Caki2 (cell line): Measurements from ENCODE around the gene B3GNT2. TPM values are rescaled to one million over a fixed set of nuclear protein-coding genes. Genes with fewer than 3 reads are reported as not detected.
A peak's percentile ranks its signal among the peaks of the same experiment; 100 is the strongest.
"Not testable (repeated sequence)": the region's sequence is repeated elsewhere in the genome, so short reads cannot be mapped to it uniquely, and the experiment has no call there.

Source experiments
- DNase-seq: peaks from one replicate; pipeline ENCODE4 v3.0.0-alpha.2; 2015; ENCODE audit warnings: low read depth
- in situ Hi-C: cut with HindIII; loops from 2 replicates; pipeline ENCODE4 v1.10.0; 2016; ENCODE audit warnings: low sequenced_read_pairs, low pct_unique_long_range_greater_than_20kb, mixed read lengths
- total RNA-seq: library from RNA; depleted of rRNA; stranded (reverse); fragments of >200 nt; shearing (Covaris generic); gene quantifications from 2 replicates; pipeline ENCODE4 v1.2.3, GENCODE V29; 2014; ENCODE audit warnings: low replicate concordance

B3GNT2 gene
- total RNA-seq, 1 experiment from 2014 or later, result 11.5 TPM

DNA sequence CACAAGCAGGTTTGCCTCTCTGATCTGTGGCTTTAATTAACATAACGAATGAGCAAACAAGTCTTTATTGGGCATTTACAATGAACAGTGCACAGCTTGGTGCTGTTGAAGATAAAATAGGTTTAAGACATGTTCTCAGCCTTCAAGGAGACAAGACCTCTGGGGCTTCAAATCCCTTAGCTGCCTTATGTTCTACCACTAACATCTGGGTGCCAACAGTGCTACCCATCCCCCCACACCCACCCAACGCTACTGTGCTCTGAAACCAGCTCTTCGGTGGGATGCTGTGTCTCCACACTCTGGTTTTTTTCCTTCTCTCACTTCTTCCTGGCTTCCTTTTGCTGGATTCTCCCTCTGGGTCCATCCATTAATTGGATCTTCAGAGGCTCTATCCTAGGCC, 14.1 kb upstream of the B3GNT2 start:
- no peak for DNase-seq
- in situ Hi-C loops, result no loop called here

DNA sequence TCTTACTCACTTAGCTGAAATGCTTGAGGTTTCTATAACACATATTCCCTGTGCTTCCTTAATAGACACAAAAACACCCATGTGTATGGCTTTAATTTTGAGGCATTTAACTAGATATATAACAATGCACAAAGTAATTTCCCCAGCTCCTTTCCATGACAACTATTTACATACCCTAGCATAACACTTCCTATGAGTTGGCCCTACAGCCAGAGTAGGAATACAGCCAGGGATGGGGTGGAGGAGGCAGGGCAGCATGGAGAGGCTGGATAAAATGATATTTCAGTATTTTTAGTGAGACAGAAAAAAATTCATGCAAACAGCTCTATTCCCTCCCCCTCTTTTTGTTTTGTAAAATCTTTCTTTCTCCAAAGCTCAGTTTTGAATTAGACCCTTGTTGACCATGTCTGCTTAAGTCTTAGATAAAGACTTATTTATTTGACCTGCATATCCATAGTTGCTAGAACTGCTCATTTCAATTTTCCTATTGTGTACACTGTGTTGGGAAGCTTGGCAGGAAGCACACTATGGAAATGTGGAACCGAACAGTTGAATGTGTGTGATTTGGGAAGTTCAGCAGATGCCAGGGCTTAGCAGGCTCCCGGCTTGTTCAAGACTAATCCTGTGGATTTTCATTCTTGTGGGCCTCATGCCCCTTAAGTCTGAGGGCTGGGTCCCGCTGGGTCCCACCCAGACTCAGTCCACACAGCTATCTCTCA, 11.2 kb upstream of the B3GNT2 start:
- in situ Hi-C loops, result no loop called here
- no peak for DNase-seq

DNA sequence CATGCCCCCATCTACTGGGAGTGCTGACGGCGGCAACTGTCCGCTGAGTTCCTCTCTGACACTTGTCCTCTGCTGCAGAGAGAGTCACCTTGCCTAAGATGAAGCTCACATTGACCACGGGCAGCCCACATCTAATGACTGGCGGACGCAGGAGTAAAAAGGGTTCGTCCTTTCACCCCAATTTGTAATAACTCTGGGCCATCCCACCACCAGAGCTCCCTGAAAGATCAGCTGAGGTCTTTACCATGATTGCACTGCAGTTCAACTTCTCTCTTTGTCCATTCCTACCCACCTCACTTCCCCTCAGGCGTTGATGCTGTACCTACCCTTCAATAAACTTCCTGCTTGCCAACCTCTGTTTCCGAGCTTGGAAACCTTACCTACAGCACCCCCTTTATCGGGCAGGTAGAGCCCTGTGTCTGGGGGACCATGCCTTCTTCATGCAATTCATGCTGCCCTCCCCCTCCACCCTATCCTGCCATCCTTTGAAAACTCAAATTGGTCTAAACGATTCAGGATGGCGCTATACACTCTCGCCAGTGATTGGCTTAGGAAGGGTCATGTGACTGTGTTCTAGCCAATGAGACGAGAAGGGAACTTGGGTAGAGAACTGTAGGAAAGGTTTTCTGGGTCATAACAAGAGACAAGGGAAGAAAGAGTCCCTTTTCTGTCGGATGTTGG, 10.3 kb upstream of the B3GNT2 start:
- DNase-seq, result no peak
- in situ Hi-C loops, result no loop called here

DNA sequence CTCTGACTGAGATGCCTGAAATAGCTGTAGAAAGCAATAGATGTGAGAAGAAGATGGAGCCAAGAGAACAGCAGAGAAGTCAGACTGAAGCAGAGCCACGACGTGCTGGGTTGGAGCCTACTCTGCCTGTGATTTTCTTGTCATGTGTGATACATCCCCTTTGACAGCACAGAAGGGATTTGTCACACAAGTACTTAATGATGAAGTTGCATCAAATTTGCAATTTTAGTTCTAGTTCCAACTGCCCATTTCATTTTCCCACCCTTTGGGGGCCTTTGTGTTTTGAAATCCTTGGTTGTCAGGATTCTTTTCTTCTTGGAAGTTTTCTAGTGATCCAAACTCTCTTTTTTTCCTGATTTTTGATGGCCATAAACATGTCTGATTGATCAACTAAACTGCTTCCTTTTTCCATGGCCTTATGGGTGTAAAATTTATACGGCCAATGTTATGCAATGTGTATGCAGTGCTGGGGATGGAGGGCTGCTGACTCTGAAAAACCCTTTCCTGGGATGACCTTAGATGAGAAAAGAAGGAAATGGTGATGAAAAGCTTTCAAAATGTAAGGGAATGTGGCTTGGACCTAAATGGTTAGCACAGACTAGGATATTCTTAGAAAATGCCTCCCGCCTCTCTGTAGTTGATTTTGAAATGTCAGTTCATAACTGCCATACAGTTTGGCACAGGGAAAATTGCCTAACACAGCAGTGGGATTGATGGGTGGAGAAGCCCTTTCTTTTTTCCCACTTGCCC, 9.6 kb upstream of the B3GNT2 start:
- no peak for DNase-seq
- in situ Hi-C loops, result no loop called here

DNA sequence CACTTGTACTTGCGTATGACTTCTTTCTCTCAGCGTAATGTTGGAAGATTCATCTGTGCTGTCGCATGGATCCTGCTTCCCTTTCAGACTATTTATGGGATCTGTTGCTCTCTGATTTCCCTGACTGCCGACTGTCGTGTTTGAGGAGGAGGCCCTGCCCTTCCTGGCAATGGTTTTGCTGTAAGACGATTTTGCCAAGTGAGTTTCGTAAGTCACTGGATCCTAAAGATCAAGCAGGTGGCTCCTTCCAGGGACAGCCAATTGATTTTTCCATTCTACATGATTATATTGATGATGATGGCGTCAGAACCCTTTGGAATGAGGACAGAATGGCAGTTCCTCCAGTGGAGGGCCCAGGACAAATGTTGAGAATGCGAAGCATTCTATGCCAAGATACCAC, 8.7 kb upstream of the B3GNT2 start:
- DNase-seq, result no peak

DNA sequence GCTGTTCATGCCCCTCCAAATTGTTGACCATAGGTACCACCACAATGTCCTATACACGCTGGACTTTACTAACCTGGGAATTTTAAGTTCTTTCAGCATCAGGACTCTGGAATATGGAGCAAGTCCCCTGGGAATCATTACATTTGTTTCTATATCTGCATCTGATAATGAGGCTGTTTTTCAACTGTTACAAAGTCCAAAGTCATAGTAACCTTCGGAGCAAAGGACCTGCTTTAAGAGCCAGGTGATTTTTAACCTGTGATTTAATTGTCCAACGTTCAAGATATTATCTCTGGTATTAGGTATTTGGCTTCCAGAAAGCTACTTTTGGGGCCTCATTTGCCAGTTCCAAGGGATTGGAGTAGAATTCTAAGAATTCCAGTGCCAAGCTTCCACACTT, 7.5 kb upstream of the B3GNT2 start:
- no peak for DNase-seq
- in situ Hi-C loops, result no loop called here

More for the DNA sequence above, 8.7 kb upstream of the B3GNT2 start:
- in situ Hi-C loops, result no loop called here

DNA sequence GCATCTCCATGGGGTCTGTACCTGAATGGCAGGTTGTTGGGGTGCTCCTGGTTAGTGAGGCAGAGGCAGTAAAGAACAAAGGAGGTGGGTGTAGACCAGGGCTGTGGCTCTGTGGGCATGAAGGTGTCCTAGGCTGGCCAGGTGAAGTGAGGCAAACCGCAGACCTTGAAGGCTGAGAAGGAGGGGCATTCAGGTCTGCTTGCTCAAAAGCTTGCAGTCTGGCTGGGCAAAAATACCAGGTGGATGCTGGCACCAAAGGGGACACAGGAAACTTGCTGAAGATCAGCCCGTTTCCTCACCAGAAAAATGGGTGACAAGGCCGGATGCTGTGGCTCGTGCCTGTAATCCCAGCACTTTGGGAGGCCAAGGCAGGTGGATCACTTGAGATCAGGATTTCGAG, 6.7 kb upstream of the B3GNT2 start:
- in situ Hi-C loops, result no loop called here
- DNase-seq, result no peak

DNA sequence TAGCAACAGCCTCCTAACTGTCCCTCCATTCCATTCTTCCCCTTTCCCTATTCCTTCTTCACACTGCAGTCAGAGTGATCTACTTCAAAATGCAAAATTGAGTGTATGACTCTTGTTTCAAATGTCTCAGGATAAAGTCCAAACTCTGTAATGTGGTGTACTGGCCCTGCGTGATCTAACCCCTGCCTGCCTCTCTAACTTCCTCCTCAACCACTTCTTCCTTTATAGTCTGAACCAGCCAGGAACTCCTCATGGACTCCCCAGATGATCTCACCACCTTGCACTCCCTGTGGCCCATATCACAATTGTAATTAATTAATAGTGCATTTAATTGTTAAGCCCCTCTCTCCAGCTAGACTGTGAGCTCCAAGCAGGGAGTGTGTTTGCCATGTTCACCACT, 3.1 kb upstream of the B3GNT2 start:
- in situ Hi-C loops, result no loop called here
- DNase-seq, result no peak

DNA sequence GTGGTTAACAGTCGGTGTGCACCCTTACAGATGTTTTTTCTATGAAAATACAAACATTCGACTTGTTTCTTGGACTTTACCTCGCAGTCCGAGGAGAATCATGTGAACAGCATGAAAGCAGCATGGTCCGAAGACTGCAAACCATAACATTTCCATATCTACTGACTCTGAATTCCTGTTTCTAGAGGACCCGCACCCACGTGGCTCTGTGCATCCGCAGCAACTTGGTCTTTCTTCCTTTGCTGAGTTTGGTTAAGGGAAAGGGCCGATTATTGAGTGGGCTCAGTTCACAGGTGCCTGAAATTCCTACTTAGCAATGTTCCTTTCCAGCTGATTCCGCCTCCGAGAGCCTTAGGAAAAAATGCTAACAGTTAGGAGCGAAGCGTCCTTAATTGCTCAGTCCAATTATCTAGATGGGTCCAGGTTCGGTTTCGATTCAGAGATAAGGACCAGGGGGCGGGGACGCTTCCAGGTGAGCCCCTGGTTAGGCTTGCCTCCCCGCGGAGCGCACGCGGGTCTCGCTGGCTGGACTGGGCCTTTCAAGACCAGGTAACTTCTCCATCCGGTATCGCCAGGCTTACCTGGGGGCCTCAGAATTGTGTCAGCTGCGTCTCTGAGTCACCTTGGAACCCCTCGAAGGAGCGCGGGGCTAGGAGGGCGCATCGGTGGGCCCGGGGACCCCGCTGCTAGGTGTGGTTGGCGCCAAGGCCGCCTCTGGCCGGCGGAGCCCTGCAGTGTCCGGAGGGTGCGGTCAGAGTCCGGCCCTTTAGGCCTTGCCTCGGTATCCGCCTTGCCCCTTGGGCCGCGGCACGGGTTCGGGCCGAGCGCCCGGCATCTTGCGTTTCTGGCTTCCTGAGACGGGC, 1.1 kb upstream of the B3GNT2 start:
- in situ Hi-C loops, result no loop called here
- DNase-seq, result no peak

DNA sequence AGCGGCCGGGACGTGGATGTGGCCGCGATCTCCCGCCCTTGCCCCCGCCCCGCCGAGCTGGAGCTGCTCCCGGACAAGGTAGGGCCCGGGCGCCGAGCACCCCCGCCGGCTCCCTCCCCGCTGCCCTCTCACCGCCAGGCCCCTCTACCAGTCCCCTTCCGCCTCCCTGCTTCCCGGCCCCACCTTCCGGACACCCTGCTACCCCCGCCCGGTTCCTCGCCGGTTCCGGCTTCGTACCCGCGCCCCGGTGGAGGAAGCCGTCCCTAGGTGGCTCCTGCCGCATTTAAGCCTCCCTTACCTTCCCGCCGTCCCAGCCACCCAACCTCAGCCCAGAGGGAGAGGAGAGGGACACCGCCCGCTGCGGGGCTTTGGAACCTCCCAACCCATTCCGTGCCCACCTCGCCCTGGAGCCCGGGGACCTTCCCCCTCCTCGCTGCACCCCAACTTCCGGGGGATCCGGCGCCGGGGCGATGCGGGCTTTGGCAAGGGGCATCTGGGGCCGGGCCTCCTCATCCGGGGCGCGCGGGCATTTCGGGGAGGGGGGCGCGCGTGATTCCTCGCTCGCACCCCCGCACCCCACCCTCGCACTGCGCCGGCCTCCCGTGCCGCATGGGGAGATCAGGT, 475 bp downstream of the B3GNT2 start:
- in situ Hi-C loops, result no loop called here
- DNase-seq, result peak; percentile 68

DNA sequence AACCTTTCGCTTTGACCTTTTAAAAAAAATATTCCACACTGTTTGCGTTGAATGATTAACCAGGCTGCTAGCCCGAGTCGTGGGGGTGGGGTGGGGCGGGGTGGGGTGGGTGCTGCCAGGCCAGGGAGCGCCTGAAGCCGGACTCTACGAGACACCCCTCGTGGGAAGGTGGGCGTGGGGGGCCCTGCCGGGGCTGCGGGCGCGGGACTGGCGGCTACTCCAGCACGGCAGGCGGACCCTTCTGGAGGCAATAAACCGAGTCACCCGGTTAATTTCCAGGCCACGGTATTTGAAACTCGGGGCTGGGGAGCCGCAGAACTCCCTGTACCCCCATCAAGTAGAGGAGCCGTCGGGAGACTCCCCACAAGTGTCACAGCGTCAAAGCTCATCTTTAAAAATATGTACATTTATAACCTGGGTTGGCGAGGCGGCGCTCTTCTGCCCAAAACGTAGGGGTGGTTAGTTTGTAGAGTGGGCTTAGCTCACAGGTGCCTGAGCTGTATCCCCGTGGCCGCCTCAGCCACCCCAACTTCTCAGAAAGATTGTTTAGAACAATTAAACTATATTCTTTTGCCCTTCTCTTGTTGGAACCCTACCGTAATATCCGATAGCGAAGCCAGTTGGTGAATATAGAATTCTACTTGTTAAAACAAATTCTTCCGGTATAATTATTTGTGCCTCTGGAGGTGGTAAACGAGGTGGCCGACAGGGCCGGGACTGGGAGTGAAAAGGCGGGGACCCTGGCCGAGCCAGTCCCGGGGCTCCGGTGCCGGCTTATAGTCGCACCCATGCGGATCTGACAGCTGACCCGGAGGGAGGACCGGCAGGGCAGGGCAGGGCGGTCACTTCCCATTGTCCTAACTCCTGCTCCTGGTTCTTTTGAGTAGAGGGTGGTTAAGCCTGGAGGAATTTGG, 1.4 kb downstream of the B3GNT2 start:
- peak; percentile 14 for DNase-seq
- in situ Hi-C loops, result no loop called here

DNA sequence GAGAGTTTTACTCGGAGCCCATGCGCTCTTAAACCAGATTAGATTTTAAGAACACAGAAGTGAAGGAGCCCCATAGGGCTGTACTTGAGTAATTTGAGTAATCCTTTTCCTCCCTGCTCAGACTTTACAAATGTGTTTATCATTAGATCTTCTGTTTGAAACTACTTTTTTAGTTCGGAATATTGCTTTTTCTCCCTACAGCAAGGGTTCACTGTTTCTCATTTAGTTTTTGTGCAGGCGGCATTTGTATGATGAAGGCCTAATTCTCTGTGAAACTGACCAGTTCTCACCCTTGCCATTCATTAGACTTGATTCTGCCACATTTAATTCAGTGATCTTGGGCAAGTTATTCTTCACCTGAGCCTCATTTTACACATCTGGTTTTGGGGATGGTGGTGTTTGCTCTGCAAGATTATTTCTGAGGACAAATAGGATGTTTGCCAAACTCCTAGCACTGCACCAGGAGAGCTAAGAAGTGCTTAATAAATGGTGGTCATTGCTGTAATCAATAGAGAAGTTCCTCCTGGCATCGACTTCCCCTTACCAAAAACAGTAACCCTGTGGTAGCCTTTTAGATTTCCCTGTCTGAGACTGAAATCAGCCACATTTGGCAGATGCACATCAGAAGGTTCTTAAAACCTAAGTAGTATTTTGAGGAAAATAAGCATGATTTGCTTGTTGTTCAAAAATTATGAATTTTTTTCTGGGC, 2.2 kb downstream of the B3GNT2 start:
- DNase-seq, result no peak
- in situ Hi-C loops, result no loop called here

DNA sequence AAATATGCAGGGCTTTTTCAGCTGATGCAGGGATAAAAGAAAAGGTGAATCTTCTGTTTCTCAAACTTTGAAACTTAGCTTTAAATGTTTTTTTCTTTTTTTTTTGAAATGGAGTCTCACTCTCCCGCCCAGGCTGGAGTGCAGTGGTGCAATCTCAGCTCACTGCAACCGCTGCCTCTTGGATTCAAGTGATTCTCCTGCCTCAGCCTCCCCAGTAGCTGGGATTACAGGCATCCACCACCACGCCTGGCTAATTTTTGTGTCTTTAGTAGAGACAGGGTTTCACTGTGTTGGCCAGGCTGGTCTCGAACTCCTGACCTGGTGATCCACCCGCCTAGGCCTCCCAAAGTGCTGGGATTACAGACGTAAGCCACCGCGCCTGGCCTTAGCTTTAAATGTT, 2.9 kb downstream of the B3GNT2 start:
- DNase-seq, in situ Hi-C loops: not testable (repeated sequence)

DNA sequence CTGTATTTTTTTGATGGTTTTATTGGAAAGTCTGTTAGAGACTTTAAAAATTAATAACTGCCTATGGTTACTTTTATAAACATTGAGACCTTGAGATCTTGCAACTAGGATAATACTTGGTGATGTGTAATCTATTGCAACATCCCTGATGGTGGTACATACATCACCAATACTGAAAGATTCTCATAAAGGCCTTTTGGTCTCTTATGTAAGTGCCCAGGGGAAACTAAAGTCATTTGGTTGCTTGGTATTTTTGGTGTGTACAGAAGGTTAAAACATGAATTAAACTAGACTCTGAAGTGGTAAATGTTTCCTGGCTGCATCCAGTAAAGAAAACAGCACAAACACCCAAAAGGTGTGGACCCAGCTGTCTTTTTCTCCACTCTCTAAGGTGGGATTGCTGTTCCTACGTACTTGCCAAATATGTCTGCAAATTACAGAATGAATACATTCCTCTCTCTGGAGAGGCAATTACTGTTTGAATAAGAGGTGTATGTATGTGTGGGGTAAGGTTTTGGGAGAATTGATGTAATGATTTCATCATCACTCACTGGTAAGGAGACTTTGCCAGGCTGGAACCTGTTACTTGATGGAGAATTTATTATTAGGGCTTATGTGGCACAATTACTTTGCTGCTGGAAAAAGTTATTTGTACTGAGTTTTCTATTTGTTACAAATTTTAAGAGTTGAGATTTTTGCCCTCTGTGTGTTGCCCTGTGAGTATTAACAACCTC, 3.6 kb downstream of the B3GNT2 start:
- no peak for DNase-seq
- in situ Hi-C loops, result no loop called here

DNA sequence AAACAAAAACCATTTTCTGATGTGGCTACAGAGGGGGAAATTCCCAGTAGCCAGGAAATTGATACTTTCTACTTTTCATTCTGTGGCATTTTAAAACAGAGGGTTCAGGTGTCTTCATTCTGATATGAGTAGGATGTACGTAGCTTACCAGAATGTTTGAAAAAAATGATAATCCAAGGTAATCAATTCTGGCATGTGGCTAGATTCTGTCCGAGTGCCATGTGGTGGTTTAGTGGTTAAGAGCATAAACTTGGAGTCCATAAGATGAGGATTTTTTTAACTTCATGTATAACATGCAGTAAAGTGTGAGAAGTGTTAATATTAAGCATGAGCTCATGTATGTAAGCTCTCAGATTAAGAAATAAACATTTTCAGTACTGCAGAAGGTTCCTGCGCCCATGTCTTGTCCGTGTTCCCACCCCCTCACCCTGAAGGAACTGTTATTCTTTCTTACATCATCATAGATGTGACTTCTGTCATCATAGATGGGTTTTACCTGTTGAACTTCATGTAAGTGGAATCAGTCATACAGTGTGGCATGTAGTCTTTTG, 4.5 kb downstream of the B3GNT2 start:
- in situ Hi-C loops, result no loop called here

DNA sequence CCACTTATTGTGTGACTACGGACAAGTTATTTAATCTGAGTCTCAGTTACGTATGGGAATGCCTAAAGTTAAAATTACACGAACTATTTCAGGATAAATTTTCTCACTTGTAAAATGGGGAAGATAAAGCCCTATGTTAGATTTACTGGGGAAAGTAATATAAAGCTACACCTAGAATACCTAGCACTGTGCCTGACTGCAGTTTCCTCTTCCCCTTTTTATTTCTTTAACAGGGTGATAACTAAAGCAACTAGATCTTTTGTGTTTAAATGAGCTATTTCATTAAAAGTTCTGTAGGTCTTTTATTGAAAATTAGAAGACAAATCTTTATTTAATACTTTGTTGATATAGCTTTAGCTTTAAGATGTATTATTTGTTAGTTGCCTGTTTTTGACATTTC, 5.0 kb downstream of the B3GNT2 start:
- no peak for DNase-seq
- in situ Hi-C loops, result no loop called here

More for the DNA sequence above, 4.5 kb downstream of the B3GNT2 start:
- DNase-seq, result no peak
